ENCODE results near the gene PXK. TPM values are rescaled to one million over a fixed set of nuclear protein-coding genes. Genes with fewer than 3 reads are reported as not detected.

PXK gene
- total RNA-seq, 1 donor from 2014 or later, result 47.9 TPM

- DNase-seq (ENCODE audit: low spot score), result no peak
Measured at GRCh38 chr3:58383476-58383875, 50.8 kb downstream of the PXK start.

- DNase-seq (ENCODE audit: low spot score), result no peak
Measured at GRCh38 chr3:58383904-58384303, 51.2 kb downstream of the PXK start.

- DNase-seq (ENCODE audit: low spot score), result no peak
Measured at GRCh38 chr3:58384381-58385090, 51.8 kb downstream of the PXK start.

GRCh38 chr3:58386626-58387365 is 54.1 kb downstream of the PXK start:
- peak; percentile 66 for DNase-seq (ENCODE audit: low spot score)

GRCh38 chr3:58387650-58388546 is 55.2 kb downstream of the PXK start:
- DNase-seq (ENCODE audit: low spot score), result no peak

GRCh38 chr3:58388550-58389091 is 55.9 kb downstream of the PXK start:
- DNase-seq (ENCODE audit: low spot score), result peak; percentile 84

GRCh38 chr3:58391156-58391865 is 58.6 kb downstream of the PXK start:
- DNase-seq (ENCODE audit: low spot score), result peak; percentile 92

- DNase-seq (ENCODE audit: low spot score), result peak; percentile 74
Measured at GRCh38 chr3:58392181-58392580, 59.5 kb downstream of the PXK start.

- peak; percentile 32 for DNase-seq (ENCODE audit: low spot score)
Measured at GRCh38 chr3:58394339-58394738, 61.6 kb downstream of the PXK start.

GRCh38 chr3:58398669-58399333 is 66.1 kb downstream of the PXK start:
- no peak for DNase-seq (ENCODE audit: low spot score)

GRCh38 chr3:58403513-58404109 is 70.9 kb downstream of the PXK start:
- DNase-seq (ENCODE audit: low spot score), result no peak

GRCh38 chr3:58404396-58404795 is 71.7 kb downstream of the PXK start:
- no peak for DNase-seq (ENCODE audit: low spot score)

- DNase-seq (ENCODE audit: low spot score), result no peak
Measured at GRCh38 chr3:58408906-58409305, 76.2 kb downstream of the PXK start.

GRCh38 chr3:58409663-58410062 is 77.0 kb downstream of the PXK start:
- no peak for DNase-seq (ENCODE audit: low spot score)

GRCh38 chr3:58411036-58411435 is 78.3 kb downstream of the PXK start:
- no peak for DNase-seq (ENCODE audit: low spot score)

GRCh38 chr3:58411851-58412830 is 79.4 kb downstream of the PXK start:
- no peak for DNase-seq (ENCODE audit: low spot score)

- DNase-seq (ENCODE audit: low spot score), result peak; percentile 72
Measured at GRCh38 chr3:58414538-58415197, 82.0 kb downstream of the PXK start.

- DNase-seq (ENCODE audit: low spot score), result no peak
Measured at GRCh38 chr3:58416191-58416590, 83.5 kb downstream of the PXK start.
